Stimulated activated naive B cell treated with anti-CD40 and anti-IgM and Interleukin-4, amounts not matched to agents 10 μg/mL and 1 μg/mL and 100 μg/mL, for 72 hours (primary cell): ENCODE results near the gene ANP32A.

Experiments used
- ATAC-seq, 2 donors: fragments of 150-1000 bp; cut with Tn5 transposase; replicated peaks; 2 replicates each; pipeline ENCODE4 v1.10.0; 2021; ENCODE audit warnings: moderate library complexity in 1 of 2
- DNase-seq: peaks from one replicate; pipeline ENCODE4 v3.0.0; 2021
- H3K27ac Mint-ChIP-seq: one replicate; pipeline ENCODE4 v1.8.0; 2022; ENCODE audit warnings: mild to moderate bottlenecking, mixed read lengths
- H3K27me3 Mint-ChIP-seq, 2 donors: one replicate each; pipeline ENCODE4 v1.8.0; 2022; ENCODE audit warnings: mixed read lengths in 2 of 2
- H3K36me3 Mint-ChIP-seq, 2 donors: one replicate each; pipeline ENCODE4 v1.8.0; 2022; ENCODE audit warnings: mixed read lengths in 2 of 2, mild to moderate bottlenecking in 1 of 2
- H3K4me1 Mint-ChIP-seq, 2 donors: one replicate each; pipeline ENCODE4 v1.8.0; 2022; ENCODE audit warnings: mixed read lengths in 2 of 2, mild to moderate bottlenecking in 1 of 2
- H3K4me3 Mint-ChIP-seq, 2 donors: one replicate each; pipeline ENCODE4 v1.8.0; 2022; ENCODE audit warnings: mild to moderate bottlenecking in 2 of 2, mixed read lengths in 2 of 2, moderate library complexity in 1 of 2
- H3K9me3 Mint-ChIP-seq, 2 donors: one replicate each; pipeline ENCODE4 v1.8.0; 2022; ENCODE audit warnings: mixed read lengths in 2 of 2, mild to moderate bottlenecking in 1 of 2

The ANP32A gene

GRCh38 chr15:68729789-68730411 is 90.8 kb downstream of the ANP32A start:
- DNase-seq (no peak), ATAC-seq (no peak)
- Mint-ChIP-seq H3K4me3 (no peak overlapping the region), H3K36me3 (no peaks in the 10 kb centered on the region), H3K4me1 (peaks cover 16 to 23% of the 10 kb centered on the region in 2 donors), H3K27ac (no peak overlapping the region), H3K9me3 (no peaks in the 10 kb centered on the region), H3K27me3 (peaks cover 0 to 4% of the 10 kb centered on the region in 2 donors)
